ENCODE data around the gene FASTKD3. TPM values are rescaled to one million over a fixed set of nuclear protein-coding genes. Genes with fewer than 3 reads are reported as not detected.
"Not testable (repeated sequence)": the region's sequence is repeated elsewhere in the genome, so short reads cannot be mapped to it uniquely, and the experiment has no call there.

Gene FASTKD3, protein sequence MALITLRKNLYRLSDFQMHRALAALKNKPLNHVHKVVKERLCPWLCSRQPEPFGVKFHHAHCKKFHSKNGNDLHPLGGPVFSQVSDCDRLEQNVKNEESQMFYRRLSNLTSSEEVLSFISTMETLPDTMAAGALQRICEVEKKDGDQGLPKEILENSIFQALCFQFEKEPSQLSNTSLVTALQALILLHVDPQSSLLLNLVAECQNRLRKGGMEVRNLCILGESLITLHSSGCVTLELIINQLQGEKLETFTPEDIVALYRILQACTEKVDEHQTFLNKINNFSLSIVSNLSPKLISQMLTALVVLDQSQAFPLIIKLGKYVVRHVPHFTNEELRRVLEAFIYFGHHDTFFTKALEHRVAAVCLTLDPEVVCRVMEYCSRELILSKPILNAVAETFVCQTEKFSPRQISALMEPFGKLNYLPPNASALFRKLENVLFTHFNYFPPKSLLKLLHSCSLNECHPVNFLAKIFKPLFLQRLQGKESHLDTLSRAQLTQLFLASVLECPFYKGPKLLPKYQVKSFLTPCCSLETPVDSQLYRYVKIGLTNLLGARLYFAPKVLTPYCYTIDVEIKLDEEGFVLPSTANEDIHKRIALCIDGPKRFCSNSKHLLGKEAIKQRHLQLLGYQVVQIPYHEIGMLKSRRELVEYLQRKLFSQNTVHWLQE
- 13.0 and 16.9 TPM in 2 replicates for total RNA-seq

GRCh38 chr5:7868773-7869473 lies at the start of gene FASTKD3, which contains the start of gene MTRR:
Gene FASTKD3 (minus strand): TSS chr5:7869031. CDS start chr5:7868083, 948 bp downstream.
Gene MTRR (plus strand): TSS chr5:7869148. CDS start chr5:7870795, 1,647 bp downstream.
- intact Hi-C loops (cut with micrococcal nuclease) = loop anchor here (1.0 to 5.0 kb wide), 3 partner anchors 11 to 1257 kb away; partner anchors contain the start of gene TENT4A

- intact Hi-C loops (cut with micrococcal nuclease) = no loop called here
These were observed 48.6 kb upstream of the FASTKD3 start for GRCh38 chr5:7917130-7918123.

- intact Hi-C loops (cut with micrococcal nuclease) = no loop called here
These were observed 47.5 kb upstream of the FASTKD3 start for GRCh38 chr5:7916171-7916804.

- intact Hi-C loops (cut with micrococcal nuclease) = not testable (repeated sequence)
These were observed 42.6 kb upstream of the FASTKD3 start for GRCh38 chr5:7911429-7911771.

- intact Hi-C loops (cut with micrococcal nuclease) = no loop called here
These were observed 42.1 kb upstream of the FASTKD3 start for GRCh38 chr5:7910738-7911428.

DNA sequence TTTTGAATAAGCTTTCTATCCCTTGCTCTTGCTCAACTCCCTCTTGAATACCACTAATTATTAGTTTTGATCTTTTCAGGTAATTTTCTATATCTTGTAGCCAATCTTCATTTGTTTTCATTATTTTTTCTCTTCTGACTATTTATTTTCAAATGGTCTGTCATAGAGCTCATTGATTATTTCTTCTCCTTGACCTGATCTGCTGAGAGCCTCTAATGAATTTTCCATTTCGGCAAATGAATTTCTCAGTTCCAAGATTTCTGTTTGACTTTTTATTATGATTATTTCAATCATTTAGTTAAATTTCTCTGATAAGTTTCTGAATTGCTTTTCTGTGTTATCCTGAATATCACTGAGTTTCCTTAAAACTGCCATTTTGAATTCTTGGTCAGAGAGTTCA lies 39.5 kb upstream of the FASTKD3 start:
- intact Hi-C loops (cut with micrococcal nuclease) = no loop called here

- intact Hi-C loops (cut with micrococcal nuclease) = no loop called here
These were observed 38.8 kb upstream of the FASTKD3 start for GRCh38 chr5:7907612-7908011.

DNA sequence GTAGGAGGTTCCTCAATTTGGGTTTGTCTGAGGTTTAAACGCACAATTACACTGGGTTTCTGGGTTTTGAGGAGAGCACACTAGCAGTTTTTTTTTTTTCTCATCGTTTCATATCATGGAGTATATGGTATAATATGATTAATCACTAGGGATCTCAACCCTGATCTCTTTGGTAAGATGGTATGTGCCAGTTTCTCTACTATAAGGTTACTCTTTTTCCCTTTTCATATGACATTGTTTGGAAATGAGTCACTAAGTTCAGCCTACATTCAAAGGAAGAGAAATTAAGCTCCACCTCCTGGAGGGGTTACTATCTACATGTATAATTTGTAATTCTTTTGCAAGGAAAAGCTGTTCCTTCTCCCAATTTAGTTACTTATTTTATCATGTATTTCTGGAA lies 35.3 kb upstream of the FASTKD3 start:
- intact Hi-C loops (cut with micrococcal nuclease) = no loop called here

DNA sequence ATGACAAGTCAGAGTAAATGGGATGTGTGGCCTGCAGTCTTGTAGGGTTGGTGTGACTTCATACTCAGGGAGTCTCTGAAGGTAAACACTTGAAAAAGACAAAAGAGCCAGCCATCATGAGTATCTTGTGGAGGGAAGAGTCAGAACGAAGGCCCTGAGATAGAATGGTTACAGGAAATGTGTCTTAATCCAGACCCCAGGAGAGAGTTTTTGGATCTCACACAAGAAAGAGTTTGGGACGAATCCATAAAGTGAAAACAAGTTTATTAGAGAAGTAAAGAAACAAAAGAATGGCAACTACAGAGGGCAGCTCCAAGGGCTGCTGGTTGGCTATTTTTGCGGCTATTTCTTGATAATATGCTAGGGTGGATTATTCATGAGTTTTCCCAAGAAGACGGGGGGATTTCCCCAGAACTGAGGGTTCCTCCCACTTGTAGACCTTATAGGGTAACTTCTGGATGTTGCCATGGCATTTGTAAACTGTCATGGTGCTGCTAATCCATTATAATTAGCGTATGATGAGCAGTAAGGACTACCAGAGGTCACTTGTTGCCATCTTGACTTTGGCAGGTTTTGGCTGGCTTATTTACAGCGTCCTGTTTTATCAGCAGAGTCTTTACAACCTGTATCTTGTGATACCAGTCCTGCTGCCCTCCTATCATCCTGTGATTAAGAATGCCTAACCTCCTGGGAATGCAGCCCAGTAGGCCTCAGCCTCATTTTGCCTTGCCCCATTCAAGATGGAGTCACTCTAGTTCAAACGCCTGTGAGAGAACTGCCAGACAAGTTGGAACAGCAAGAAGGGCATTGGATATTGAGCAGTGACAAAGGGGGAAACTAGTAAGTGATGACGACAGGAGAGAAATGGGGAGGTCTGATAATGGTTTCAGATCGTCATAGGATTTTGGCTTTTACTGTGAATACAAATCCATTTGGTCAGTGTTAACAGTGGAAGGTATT lies 34.1 kb upstream of the FASTKD3 start:
- intact Hi-C loops (cut with micrococcal nuclease) = no loop called here

GRCh38 chr5:7902201-7902600 lies 33.4 kb upstream of the FASTKD3 start:
- intact Hi-C loops (cut with micrococcal nuclease) = no loop called here

DNA sequence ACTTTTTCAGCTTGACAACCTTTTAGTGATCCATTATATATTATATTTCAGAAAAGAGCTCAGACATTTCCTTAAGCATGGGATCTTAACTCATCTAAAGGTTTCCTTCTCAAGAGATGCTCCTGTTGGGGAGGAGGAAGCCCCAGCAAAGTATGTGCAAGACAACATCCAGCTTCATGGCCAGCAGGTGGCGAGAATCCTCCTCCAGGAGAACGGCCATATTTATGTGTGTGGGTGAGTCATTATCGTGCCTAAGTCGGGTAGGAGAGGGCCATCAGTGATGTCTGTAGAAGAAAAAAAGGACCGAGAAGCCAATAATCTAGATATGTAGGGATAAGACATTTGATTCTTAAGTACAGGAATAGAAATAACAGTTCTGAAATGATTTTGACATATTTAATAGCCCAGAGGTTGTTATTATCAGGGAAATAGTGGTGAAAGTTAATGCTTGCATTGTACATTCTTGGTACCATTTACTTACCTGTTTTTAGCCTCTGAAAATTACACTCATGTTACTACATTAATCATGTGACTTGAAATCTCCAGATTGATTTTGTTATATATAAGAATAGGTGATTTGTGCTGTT lies 28.3 kb upstream of the FASTKD3 start:
- intact Hi-C loops (cut with micrococcal nuclease) = no loop called here

DNA sequence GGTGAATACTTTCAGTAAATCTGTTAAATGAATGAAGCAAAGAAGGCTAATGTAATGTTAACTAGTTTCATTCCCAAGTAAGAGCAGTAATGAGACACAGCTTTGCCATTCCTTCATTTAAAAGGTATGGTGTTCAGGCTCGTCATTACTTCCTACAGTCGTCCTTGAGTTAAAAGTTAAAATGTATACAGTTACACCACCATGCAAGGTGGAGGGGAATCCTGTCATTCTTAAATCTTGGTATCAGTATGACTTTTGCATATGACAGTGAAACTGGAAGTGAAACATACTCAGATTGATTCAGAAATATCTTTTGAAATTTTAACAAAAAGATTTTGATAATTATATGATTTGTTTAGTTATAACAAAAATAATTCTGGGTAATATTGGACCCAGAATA lies 26.0 kb upstream of the FASTKD3 start:
- intact Hi-C loops (cut with micrococcal nuclease) = loop anchor here (5.0 kb wide), 1 partner anchor 38 kb away; no protein-coding TSS in a partner anchor

GRCh38 chr5:7894439-7894838 lies 25.6 kb upstream of the FASTKD3 start:
- intact Hi-C loops (cut with micrococcal nuclease) = loop anchor here (5.0 kb wide), 1 partner anchor 37 kb away; no protein-coding TSS in a partner anchor

GRCh38 chr5:7888901-7889300 lies 20.1 kb upstream of the FASTKD3 start:
- intact Hi-C loops (cut with micrococcal nuclease) = no loop called here

DNA sequence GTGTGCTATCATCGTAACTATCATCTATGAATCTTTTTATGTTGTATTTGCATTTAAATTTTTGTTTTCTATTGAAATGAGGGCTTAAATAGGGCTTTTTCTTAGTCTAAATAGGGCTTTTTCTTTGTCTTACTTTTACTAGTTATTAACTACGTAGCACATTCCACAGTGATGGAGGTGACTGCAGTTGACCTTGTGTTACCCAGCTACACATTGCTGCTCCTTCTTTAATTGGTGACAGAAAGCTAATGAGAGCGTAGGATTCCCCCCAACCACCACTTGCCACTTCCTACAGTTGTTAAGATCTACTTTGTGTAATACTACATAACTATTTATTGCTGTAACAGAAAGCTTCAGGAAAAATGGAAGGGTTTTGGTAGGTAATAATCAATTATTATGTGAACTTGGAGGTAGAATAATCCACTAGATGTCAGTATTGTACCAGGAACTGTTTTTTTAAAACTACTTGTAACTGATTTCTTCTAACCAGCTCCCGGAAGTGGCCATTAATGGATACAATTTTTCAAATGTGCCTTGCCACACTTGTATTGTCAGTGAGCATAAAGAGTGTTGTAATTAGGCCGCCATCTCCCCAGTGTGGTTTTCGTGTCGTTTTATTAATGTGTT lies 18.1 kb upstream of the FASTKD3 start:
- intact Hi-C loops (cut with micrococcal nuclease) = no loop called here

- intact Hi-C loops (cut with micrococcal nuclease) = no loop called here
These were observed 15.8 kb upstream of the FASTKD3 start for GRCh38 chr5:7884491-7885267.

DNA sequence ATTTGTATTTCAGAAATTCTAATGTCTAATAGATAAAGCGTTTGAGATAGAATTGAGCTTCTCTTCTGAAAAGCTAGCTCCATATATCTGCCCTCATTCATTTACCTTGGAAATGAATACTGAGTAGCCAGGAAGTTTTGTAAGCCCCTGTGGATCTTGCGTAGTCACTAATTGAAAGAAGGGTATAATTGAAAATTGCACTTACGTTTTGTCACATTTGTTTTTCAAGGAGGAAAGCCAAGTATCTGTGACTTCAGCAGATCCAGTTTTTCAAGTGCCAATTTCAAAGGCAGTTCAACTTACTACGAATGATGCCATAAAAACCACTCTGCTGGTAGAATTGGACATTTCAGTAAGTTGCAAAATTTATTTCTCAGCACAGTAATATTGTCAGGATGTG lies 14.1 kb upstream of the FASTKD3 start:
- intact Hi-C loops (cut with micrococcal nuclease) = no loop called here
